T-helper 17 cell (primary cell): ENCODE measurements around the gene HS3ST3A1. TPM values are rescaled to one million over a fixed set of nuclear protein-coding genes. Genes with fewer than 3 reads are reported as not detected.
"Not testable (repeated sequence)": the region's sequence is repeated elsewhere in the genome, so short reads cannot be mapped to it uniquely, and the experiment has no call there.

Experiments used
- ATAC-seq: fragments of 150-1000 bp; cut with Tn5 transposase; 2 replicates; pipeline ENCODE4 v1.10.0; 2021; ENCODE audit warnings: mild to moderate bottlenecking, moderate library complexity
- DNase-seq, 3 donors: peaks; one replicate each; pipeline versions ENCODE4 v3.0.0 to v3.0.0-alpha.2; 2020 to 2021
- H3K9me3 ChIP-seq: one replicate; pipeline ENCODE4 v1.7.0; 2013; ENCODE audit warnings: low read length, mild to moderate bottlenecking; ENCODE audit not compliant: control insufficient read depth, poor library complexity, severe bottlenecking
- H3K27ac Mint-ChIP-seq: one replicate; pipeline ENCODE4 v1.8.0; 2022; ENCODE audit warnings: mild to moderate bottlenecking, moderate library complexity, mixed read lengths
- H3K27me3 Mint-ChIP-seq: one replicate; pipeline ENCODE4 v1.8.0; 2022; ENCODE audit warnings: mixed read lengths
- H3K36me3 Mint-ChIP-seq: one replicate; pipeline ENCODE4 v1.8.0; 2022; ENCODE audit warnings: low read depth, mixed read lengths
- H3K4me1 Mint-ChIP-seq: one replicate; pipeline ENCODE4 v1.8.0; 2022; ENCODE audit warnings: mild to moderate bottlenecking, mixed read lengths
- H3K4me3 Mint-ChIP-seq: one replicate; pipeline ENCODE4 v1.8.0; 2022; ENCODE audit warnings: mild to moderate bottlenecking, moderate library complexity, mixed read lengths
- total RNA-seq, 4 donors: library from RNA in 2 of 4; stranded (reverse) in 2 of 4; gene quantifications; one replicate each; pipeline ENCODE4 v1.2.3 and lab custom pipeline; 2022 to 2026

Gene HS3ST3A1
- total RNA-seq, 2 donors from 2014 or later, result 1.4 TPM; not detected in 1

- ATAC-seq (no peak), DNase-seq (no peak)
- Mint-ChIP-seq H3K36me3 (no peaks in the 10 kb centered on the region), H3K27ac (no peak overlapping the region), H3K27me3 (peaks cover 32% of the 10 kb centered on the region), H3K4me3 (no peak overlapping the region), H3K4me1 (no peaks in the 10 kb centered on the region)
- no peaks in the 10 kb centered on the region for H3K9me3 ChIP-seq
Measured at GRCh38 chr17:13557077-13557476, 44.7 kb downstream of the HS3ST3A1 start.

GRCh38 chr17:13554231-13554630 is 47.5 kb downstream of the HS3ST3A1 start:
- H3K27ac Mint-ChIP-seq, result no peak overlapping the region
- no peak for DNase-seq
- H3K9me3 ChIP-seq, result no peaks in the 10 kb centered on the region
- no peak for ATAC-seq
- peaks cover 2% of the 10 kb centered on the region for H3K36me3 Mint-ChIP-seq
- no peaks in the 10 kb centered on the region for H3K4me1 Mint-ChIP-seq
- peaks cover 26% of the 10 kb centered on the region for H3K27me3 Mint-ChIP-seq
- no peak overlapping the region for H3K4me3 Mint-ChIP-seq

GRCh38 chr17:13550291-13550690 is 51.4 kb downstream of the HS3ST3A1 start:
- H3K4me3 Mint-ChIP-seq, result no peak overlapping the region
- H3K9me3 ChIP-seq, result no peaks in the 10 kb centered on the region
- H3K27me3 Mint-ChIP-seq, result peaks cover 51% of the 10 kb centered on the region
- DNase-seq (no peak), ATAC-seq (no peak)
- peaks cover 2% of the 10 kb centered on the region for H3K36me3 Mint-ChIP-seq
- H3K27ac Mint-ChIP-seq, result no peak overlapping the region
- no peaks in the 10 kb centered on the region for H3K4me1 Mint-ChIP-seq

GRCh38 chr17:13548576-13548975 is 53.2 kb downstream of the HS3ST3A1 start:
- ATAC-seq, DNase-seq, H3K4me1 Mint-ChIP-seq, H3K36me3 Mint-ChIP-seq, H3K4me3 Mint-ChIP-seq, H3K27ac Mint-ChIP-seq, H3K9me3 ChIP-seq: not testable (repeated sequence)
- H3K27me3 Mint-ChIP-seq, result peaks cover 40% of the 10 kb centered on the region

- Mint-ChIP-seq H3K36me3 (peaks cover 2% of the 10 kb centered on the region), H3K27ac (no peak overlapping the region), H3K4me3 (no peak overlapping the region), H3K4me1 (no peaks in the 10 kb centered on the region), H3K27me3 (peaks cover 38% of the 10 kb centered on the region)
- ATAC-seq (no peak), DNase-seq (no peak)
- no peaks in the 10 kb centered on the region for H3K9me3 ChIP-seq
Measured at GRCh38 chr17:13546851-13547250, 54.9 kb downstream of the HS3ST3A1 start.

- Mint-ChIP-seq H3K4me1 (no peaks in the 10 kb centered on the region), H3K36me3 (peaks cover 2% of the 10 kb centered on the region), H3K4me3 (no peak overlapping the region), H3K27me3 (peaks cover 39% of the 10 kb centered on the region), H3K27ac (no peak overlapping the region)
- no peak for DNase-seq
- H3K9me3 ChIP-seq, result no peaks in the 10 kb centered on the region
- no peak for ATAC-seq
Measured at GRCh38 chr17:13545941-13546340, 55.8 kb downstream of the HS3ST3A1 start.

- no peaks in the 10 kb centered on the region for H3K36me3 Mint-ChIP-seq
- DNase-seq (no peak), ATAC-seq (no peak)
- H3K27ac Mint-ChIP-seq, result no peak overlapping the region
- no peaks in the 10 kb centered on the region for H3K9me3 ChIP-seq
- peaks cover 45% of the 10 kb centered on the region for H3K27me3 Mint-ChIP-seq
- no peak overlapping the region for H3K4me3 Mint-ChIP-seq
- H3K4me1 Mint-ChIP-seq, result no peaks in the 10 kb centered on the region
Measured at GRCh38 chr17:13544765-13545164, 57.0 kb downstream of the HS3ST3A1 start.

- peaks cover 45% of the 10 kb centered on the region for H3K27me3 Mint-ChIP-seq
- no peaks in the 10 kb centered on the region for H3K4me1 Mint-ChIP-seq
- H3K9me3 ChIP-seq, result no peaks in the 10 kb centered on the region
- H3K27ac Mint-ChIP-seq, result no peak overlapping the region
- ATAC-seq (no peak), DNase-seq (no peak)
- no peak overlapping the region for H3K4me3 Mint-ChIP-seq
- no peaks in the 10 kb centered on the region for H3K36me3 Mint-ChIP-seq
Measured at GRCh38 chr17:13544292-13544691, 57.4 kb downstream of the HS3ST3A1 start.

- no peaks in the 10 kb centered on the region for H3K4me1 Mint-ChIP-seq
Measured at GRCh38 chr17:13542636-13543035, 59.1 kb downstream of the HS3ST3A1 start.

GRCh38 chr17:13541032-13541480 is 60.7 kb downstream of the HS3ST3A1 start:
- Mint-ChIP-seq H3K4me3 (no peak overlapping the region), H3K27me3 (peaks cover 30% of the 10 kb centered on the region), H3K4me1 (no peaks in the 10 kb centered on the region), H3K36me3 (no peaks in the 10 kb centered on the region), H3K27ac (no peak overlapping the region)
- DNase-seq, result no peak
- ATAC-seq, result no peak
- no peaks in the 10 kb centered on the region for H3K9me3 ChIP-seq

More at GRCh38 chr17:13542636-13543035, 59.1 kb downstream of the HS3ST3A1 start:
- ATAC-seq, result no peak
- Mint-ChIP-seq H3K4me3 (no peak overlapping the region), H3K27ac (no peak overlapping the region), H3K36me3 (no peaks in the 10 kb centered on the region), H3K27me3 (peaks cover 45% of the 10 kb centered on the region)
- H3K9me3 ChIP-seq, result no peaks in the 10 kb centered on the region
- no peak for DNase-seq

- ATAC-seq (no peak), DNase-seq (no peak)
- Mint-ChIP-seq H3K4me1 (no peaks in the 10 kb centered on the region), H3K27me3 (peaks cover 30% of the 10 kb centered on the region), H3K36me3 (no peaks in the 10 kb centered on the region), H3K27ac (no peak overlapping the region), H3K4me3 (no peak overlapping the region)
- no peaks in the 10 kb centered on the region for H3K9me3 ChIP-seq
Measured at GRCh38 chr17:13540546-13540945, 61.2 kb downstream of the HS3ST3A1 start.

- no peak overlapping the region for H3K27ac Mint-ChIP-seq
- ATAC-seq (no peak), DNase-seq (no peak)
- H3K27me3 Mint-ChIP-seq, result peaks cover 30% of the 10 kb centered on the region
- no peaks in the 10 kb centered on the region for H3K4me1 Mint-ChIP-seq
- no peaks in the 10 kb centered on the region for H3K9me3 ChIP-seq
- H3K36me3 Mint-ChIP-seq, result no peaks in the 10 kb centered on the region
- H3K4me3 Mint-ChIP-seq, result no peak overlapping the region
Measured at GRCh38 chr17:13539421-13539820, 62.3 kb downstream of the HS3ST3A1 start.

- Mint-ChIP-seq H3K4me1 (no peaks in the 10 kb centered on the region), H3K27ac (no peak overlapping the region), H3K36me3 (no peaks in the 10 kb centered on the region), H3K4me3 (no peak overlapping the region), H3K27me3 (peaks cover 30% of the 10 kb centered on the region)
- DNase-seq, result no peak
- no peaks in the 10 kb centered on the region for H3K9me3 ChIP-seq
- no peak for ATAC-seq
Measured at GRCh38 chr17:13538841-13539411, 62.8 kb downstream of the HS3ST3A1 start.

- no peaks in the 10 kb centered on the region for H3K36me3 Mint-ChIP-seq
- no peaks in the 10 kb centered on the region for H3K4me1 Mint-ChIP-seq
- no peak for DNase-seq
- no peak overlapping the region for H3K27ac Mint-ChIP-seq
- H3K27me3 Mint-ChIP-seq, result peaks cover 28% of the 10 kb centered on the region
- H3K9me3 ChIP-seq, result no peaks in the 10 kb centered on the region
- H3K4me3 Mint-ChIP-seq, result no peak overlapping the region
- ATAC-seq, result no peak
Measured at GRCh38 chr17:13537871-13538643, 63.7 kb downstream of the HS3ST3A1 start.
